Activated CD4-positive, alpha-beta memory T cell treated with anti-CD3 and anti-CD28 coated beads for 36 hours (primary cell): ENCODE results near the gene PTDSS2. TPM values are rescaled to one million over a fixed set of nuclear protein-coding genes. Genes with fewer than 3 reads are reported as not detected.
"Not testable (repeated sequence)": the region's sequence is repeated elsewhere in the genome, so short reads cannot be mapped to it uniquely, and the experiment has no call there.

Source experiments
- CTCF ChIA-PET: fragments of 350-600 bp; sonication (Branson Sonifier 250); formaldehyde crosslinking; loops from one replicate; lab custom pipeline; 2021; ENCODE audit warnings: antibody characterized with exemption, inconsistent platforms; lab: Charles Lee
- POLR2A ChIA-PET: fragments of 350-600 bp; sonication (Branson Sonifier 250); formaldehyde crosslinking; loops from one replicate; lab custom pipeline; 2021; ENCODE audit warnings: antibody characterized with exemption; lab: Charles Lee
- DNase-seq: peaks from one replicate; pipeline ENCODE4 v3.0.0-alpha.2; 2020
- H3K27ac Mint-ChIP-seq: one replicate; pipeline ENCODE4 v1.8.0; 2021; ENCODE audit warnings: mixed read lengths
- H3K27me3 Mint-ChIP-seq: one replicate; pipeline ENCODE4 v1.8.0; 2021; ENCODE audit warnings: mixed read lengths
- H3K36me3 Mint-ChIP-seq: one replicate; pipeline ENCODE4 v1.8.0; 2021; ENCODE audit warnings: mixed read lengths
- H3K4me1 Mint-ChIP-seq: one replicate; pipeline ENCODE4 v1.8.0; 2021; ENCODE audit warnings: low read depth, mixed read lengths
- H3K4me3 Mint-ChIP-seq: one replicate; pipeline ENCODE4 v1.8.0; 2021; ENCODE audit warnings: mild to moderate bottlenecking, mixed read lengths
- H3K9me3 Mint-ChIP-seq: one replicate; pipeline ENCODE4 v1.8.0; 2021; ENCODE audit warnings: mixed read lengths
- intact Hi-C: fragments of 100-400 bp; cut with micrococcal nuclease; formaldehyde crosslinking; loops from one replicate; pipeline ENCODE4 v1.15.1; 2023
- total RNA-seq, 2 experiments: library from RNA; stranded (reverse); gene quantifications; one replicate each; pipeline ENCODE4 v1.2.3, GENCODE V29; 2021

Gene PTDSS2
- total RNA-seq, 2 experiments from 2014 or later, result 15.0 to 16.7 TPM

GRCh38 chr11:434999-435740, 14.9 kb upstream of the PTDSS2 start:
- POLR2A ChIA-PET, H3K27me3 Mint-ChIP-seq, H3K27ac Mint-ChIP-seq, H3K4me3 Mint-ChIP-seq, DNase-seq, intact Hi-C loops, CTCF ChIA-PET, H3K9me3 Mint-ChIP-seq, H3K36me3 Mint-ChIP-seq: not testable (repeated sequence)
- peaks cover 20% of the 10 kb centered on the region for H3K4me1 Mint-ChIP-seq

- no peak overlapping the region for H3K4me3 Mint-ChIP-seq
- intact Hi-C loops, result no loop called here
Measured at GRCh38 chr11:437228-437870, 12.7 kb upstream of the PTDSS2 start.

DNA sequence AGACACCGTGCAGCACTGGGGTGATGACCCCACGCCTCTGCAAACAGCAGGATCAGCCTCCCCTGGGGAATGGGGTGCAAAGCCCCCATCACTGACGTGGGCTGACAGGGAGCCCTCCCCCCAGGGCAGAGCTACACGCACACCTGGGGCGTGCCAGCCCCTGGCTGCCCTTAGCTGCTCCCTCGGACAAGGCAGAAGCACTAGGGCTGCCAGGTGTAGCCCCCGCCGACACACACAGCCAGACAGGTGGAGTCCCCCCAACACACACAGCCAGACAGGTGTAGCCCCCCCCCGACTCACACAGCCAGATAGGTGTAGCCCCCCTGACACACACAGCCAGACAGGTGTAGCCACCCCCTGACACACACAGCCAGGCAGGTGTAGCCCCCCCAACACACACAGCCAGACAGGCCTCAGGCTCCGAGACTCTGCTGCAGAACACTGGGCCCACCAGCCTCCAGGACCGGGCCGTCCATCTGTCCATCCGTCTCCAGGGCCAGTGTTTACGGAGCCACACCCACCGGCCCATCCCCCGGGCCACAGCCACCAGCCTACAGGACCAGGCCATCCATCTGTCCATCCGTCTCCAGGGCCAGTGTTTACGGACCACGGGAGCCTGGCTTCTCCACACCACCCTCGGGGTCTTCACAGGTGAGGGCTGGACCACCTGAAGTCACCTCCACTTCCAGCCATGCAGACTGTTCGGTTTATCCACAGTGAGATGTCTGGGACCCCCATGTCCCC, 11.8 kb upstream of the PTDSS2 start:
- H3K4me3 Mint-ChIP-seq, result no peak overlapping the region
- intact Hi-C loops, result no loop called here
- H3K9me3 Mint-ChIP-seq, result no peaks in the 10 kb centered on the region
- peaks cover 31% of the 10 kb centered on the region for H3K4me1 Mint-ChIP-seq
- no peak overlapping the region for H3K27ac Mint-ChIP-seq
- H3K36me3 Mint-ChIP-seq, result no peaks in the 10 kb centered on the region
- H3K27me3 Mint-ChIP-seq, result no peaks in the 10 kb centered on the region
- ChIA-PET POLR2A (no interaction called here), CTCF (no interaction called here)
- DNase-seq, result no peak

More at GRCh38 chr11:437228-437870, 12.7 kb upstream of the PTDSS2 start:
- H3K27me3 Mint-ChIP-seq, result no peaks in the 10 kb centered on the region
- no peaks in the 10 kb centered on the region for H3K36me3 Mint-ChIP-seq
- POLR2A ChIA-PET, result no interaction called here
- H3K4me1 Mint-ChIP-seq, result peaks cover 31% of the 10 kb centered on the region
- no peak overlapping the region for H3K27ac Mint-ChIP-seq
- H3K9me3 Mint-ChIP-seq, result no peaks in the 10 kb centered on the region
- DNase-seq, result no peak
- CTCF ChIA-PET, result no interaction called here

- ChIA-PET POLR2A (interaction anchor here (1.0 kb wide), 1 partner anchor 10 kb away, joined by 5 read pairs; no protein-coding TSS in a partner anchor), CTCF (interaction anchor here (1.2 to 1.3 kb wide), 2 partner anchors 9 to 79 kb away, joined by 5 to 6 read pairs; no protein-coding TSS in a partner anchor)
- Mint-ChIP-seq H3K4me1 (peaks cover 31% of the 10 kb centered on the region), H3K36me3 (no peaks in the 10 kb centered on the region), H3K27me3 (peaks cover 2% of the 10 kb centered on the region), H3K4me3 (no peak overlapping the region), H3K27ac (no peak overlapping the region), H3K9me3 (no peaks in the 10 kb centered on the region)
- intact Hi-C loops, result no loop called here
- no peak for DNase-seq
Measured at GRCh38 chr11:439315-440064, 10.6 kb upstream of the PTDSS2 start.

- POLR2A ChIA-PET, result interaction anchor here (1.0 to 1.1 kb wide), 2 partner anchors 9 to 124 kb away, joined by 3 to 5 read pairs; no protein-coding TSS in a partner anchor
- CTCF ChIA-PET, result interaction anchor here (0.7 to 1.5 kb wide), 5 partner anchors 8 to 1451 kb away, joined by 3 to 6 read pairs (median 4); no protein-coding TSS in a partner anchor
- no peaks in the 10 kb centered on the region for H3K36me3 Mint-ChIP-seq
- intact Hi-C loops, result no loop called here
- DNase-seq, result peak; percentile 46
- peaks cover 2% of the 10 kb centered on the region for H3K27me3 Mint-ChIP-seq
- H3K4me3 Mint-ChIP-seq, result peak overlapping the region; percentile 73
- no peak overlapping the region for H3K27ac Mint-ChIP-seq
- no peaks in the 10 kb centered on the region for H3K9me3 Mint-ChIP-seq
- peaks cover 31% of the 10 kb centered on the region for H3K4me1 Mint-ChIP-seq
Measured at GRCh38 chr11:440065-441042, 9.7 kb upstream of the PTDSS2 start.

GRCh38 chr11:441043-441417, 9.0 kb upstream of the PTDSS2 start:
- Mint-ChIP-seq H3K9me3 (no peaks in the 10 kb centered on the region), H3K4me1 (peaks cover 31% of the 10 kb centered on the region), H3K36me3 (no peaks in the 10 kb centered on the region), H3K27ac (no peak overlapping the region), H3K27me3 (peaks cover 2% of the 10 kb centered on the region), H3K4me3 (peak overlapping the region; percentile 73)
- POLR2A ChIA-PET, result interaction anchor here (1.0 to 1.1 kb wide), 2 partner anchors 13 to 125 kb away, joined by 3 read pairs; no protein-coding TSS in a partner anchor
- intact Hi-C loops, result no loop called here
- CTCF ChIA-PET, result interaction anchor here (0.8 to 1.5 kb wide), 2 partner anchors 34 to 78 kb away, joined by 3 to 5 read pairs; no protein-coding TSS in a partner anchor
- no peak for DNase-seq

GRCh38 chr11:441418-442274, 8.4 kb upstream of the PTDSS2 start, which contains the start of gene ANO9:
Gene ANO9 (minus strand): TSS chr11:442011. CDS start chr11:441926, 85 bp downstream.
- intact Hi-C loops, result no loop called here
- H3K9me3 Mint-ChIP-seq, result no peaks in the 10 kb centered on the region
- DNase-seq, result peak; percentile 79
- H3K4me1 Mint-ChIP-seq, result peaks cover 29% of the 10 kb centered on the region
- POLR2A ChIA-PET, result interaction anchor here (0.7 to 1.1 kb wide), 4 partner anchors 14 to 205 kb away, joined by 3 read pairs; partner anchors contain the start of gene PSMD13
- H3K27me3 Mint-ChIP-seq, result peaks cover 2% of the 10 kb centered on the region
- no peak within 1 kb of the TSS for H3K27ac Mint-ChIP-seq
- no peaks in the 10 kb centered on the region for H3K36me3 Mint-ChIP-seq
- CTCF ChIA-PET, result interaction anchor here (0.6 to 1.5 kb wide), 3 partner anchors 77 to 162 kb away, joined by 3 to 5 read pairs (median 3); no protein-coding TSS in a partner anchor
- peak within 1 kb of the TSS; percentile 73 for H3K4me3 Mint-ChIP-seq

DNA sequence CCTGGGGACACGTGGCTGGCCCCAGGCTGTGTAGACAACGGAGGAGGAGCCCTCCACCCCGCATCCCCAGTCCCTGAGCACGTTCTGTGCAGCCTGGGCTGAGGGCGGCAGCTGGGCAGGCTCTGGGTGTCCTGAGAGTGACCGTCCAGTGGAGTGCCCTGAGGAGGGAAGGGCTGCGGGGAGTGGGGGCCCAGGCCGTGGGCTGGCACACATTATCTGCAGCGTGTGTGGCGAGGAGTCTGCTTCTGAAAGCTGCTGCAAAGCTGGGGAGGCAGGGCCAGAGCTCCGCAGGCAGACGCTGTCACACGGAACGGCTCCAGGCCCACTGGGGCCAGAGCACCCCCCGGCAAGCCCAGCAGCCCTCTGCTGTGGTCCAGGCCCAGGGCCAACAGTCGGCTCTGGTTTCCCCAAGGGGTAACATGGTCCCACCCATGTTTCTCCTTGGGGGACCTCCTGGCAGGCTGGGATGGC, 7.4 kb upstream of the PTDSS2 start:
- Mint-ChIP-seq H3K4me3 (no peak overlapping the region), H3K27ac (no peak overlapping the region), H3K36me3 (no peaks in the 10 kb centered on the region), H3K27me3 (peaks cover 2% of the 10 kb centered on the region), H3K4me1 (peaks cover 22% of the 10 kb centered on the region), H3K9me3 (no peaks in the 10 kb centered on the region)
- ChIA-PET CTCF (interaction anchor here (1.0 kb wide), 1 partner anchor 26 kb away, joined by 3 read pairs; no protein-coding TSS in a partner anchor), POLR2A (no interaction called here)
- intact Hi-C loops, result no loop called here
- no peak for DNase-seq

DNA sequence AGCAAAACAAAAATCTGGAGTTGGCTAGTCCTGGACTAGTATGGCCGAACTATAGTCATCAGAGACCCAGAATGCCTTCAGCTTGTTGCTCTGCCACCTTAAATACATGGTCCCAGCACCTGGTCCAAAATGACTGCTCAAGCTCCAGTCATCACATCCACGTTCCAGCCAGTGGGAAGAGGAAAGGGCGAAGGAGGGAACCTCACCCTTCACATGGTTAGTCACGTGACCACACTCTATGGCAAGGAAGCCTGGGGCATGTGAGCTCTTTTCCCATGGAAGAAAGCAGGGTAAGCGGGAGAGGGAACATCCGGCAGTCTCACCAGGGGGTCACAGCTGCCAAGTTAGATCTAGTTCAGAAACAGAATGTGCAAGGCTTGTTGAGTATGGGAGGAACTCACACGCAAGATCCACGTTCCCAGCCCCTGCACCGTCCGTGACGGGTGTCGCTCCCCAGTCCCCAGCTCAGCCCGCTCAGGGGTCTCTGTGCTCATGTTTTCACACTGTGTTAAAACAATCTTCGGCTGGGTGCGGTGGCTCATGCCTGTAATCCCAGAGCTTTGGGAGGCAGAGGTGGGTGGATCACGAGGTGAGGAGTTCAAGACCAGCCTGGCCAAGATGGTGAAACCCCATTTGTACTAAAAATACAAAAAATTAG, 6.4 kb upstream of the PTDSS2 start:
- DNase-seq, result no peak
- H3K36me3 Mint-ChIP-seq, result no peaks in the 10 kb centered on the region
- ChIA-PET CTCF (no interaction called here), POLR2A (no interaction called here)
- no peak overlapping the region for H3K4me3 Mint-ChIP-seq
- peaks cover 22% of the 10 kb centered on the region for H3K4me1 Mint-ChIP-seq
- H3K27ac Mint-ChIP-seq, result no peak overlapping the region
- no peaks in the 10 kb centered on the region for H3K9me3 Mint-ChIP-seq
- H3K27me3 Mint-ChIP-seq, result peaks cover 2% of the 10 kb centered on the region
- intact Hi-C loops, result no loop called here
